Naive thymus-derived CD4-positive, alpha-beta T cell (primary cell): ENCODE results near the gene DGCR2. TPM values are rescaled to one million over a fixed set of nuclear protein-coding genes. Genes with fewer than 3 reads are reported as not detected.
"Not testable (repeated sequence)": the region's sequence is repeated elsewhere in the genome, so short reads cannot be mapped to it uniquely, and the experiment has no call there.

Experiments
- ATAC-seq: fragments of 150-1000 bp; cut with Tn5 transposase; 2 replicates; pipeline ENCODE4 v1.10.0; 2021; ENCODE audit warnings: mild to moderate bottlenecking, moderate library complexity
- CTCF ChIA-PET: fragments of 350-600 bp; sonication (Branson Sonifier 250); formaldehyde crosslinking; loops from one replicate; lab custom pipeline; 2021; ENCODE audit warnings: antibody characterized with exemption; lab: Charles Lee
- POLR2A ChIA-PET: fragments of 350-600 bp; sonication (Branson Sonifier 250); formaldehyde crosslinking; loops from one replicate; lab custom pipeline; 2021; ENCODE audit warnings: antibody characterized with exemption, inconsistent platforms; lab: Charles Lee
- DNase-seq, 9 donors: peaks; one replicate each; pipeline versions ENCODE4 v3.0.0 to v3.0.0-alpha.2; 2020 to 2022; ENCODE audit warnings: mixed read lengths in 1 of 9
- H3K27ac ChIP-seq: one replicate; pipeline ENCODE4 v1.7.0; 2013; ENCODE audit warnings: mild to moderate bottlenecking, low read depth, low read length, moderate library complexity
- H3K27me3 ChIP-seq, 2 donors: one replicate each; pipeline ENCODE4 v1.7.0; 2013; ENCODE audit warnings: low read length in 2 of 2, mild to moderate bottlenecking in 2 of 2, moderate library complexity in 2 of 2; ENCODE audit not compliant: control insufficient read depth in 2 of 2, insufficient read depth in 2 of 2
- H3K36me3 ChIP-seq, 3 experiments: 1 replicate in 2 of 3; 2 replicates in 1 of 3; pipeline ENCODE4 v1.7.0; 2013; ENCODE audit warnings: low read length in 3 of 3, mild to moderate bottlenecking in 3 of 3, moderate library complexity in 1 of 3; ENCODE audit not compliant: insufficient read depth in 3 of 3, control insufficient read depth in 2 of 3
- H3K4me1 ChIP-seq, 2 donors: one replicate each; pipeline ENCODE4 v1.7.0; 2013; ENCODE audit warnings: low read length in 2 of 2, mild to moderate bottlenecking in 2 of 2, moderate library complexity in 1 of 2; ENCODE audit not compliant: control insufficient read depth in 2 of 2, insufficient read depth in 2 of 2
- H3K4me3 ChIP-seq: 2 replicates; pipeline ENCODE4 v1.7.0; 2013; ENCODE audit warnings: mild to moderate bottlenecking, low read length
- H3K9me3 ChIP-seq, 3 experiments: 1 replicate in 2 of 3; 2 replicates in 1 of 3; pipeline ENCODE4 v1.7.0; 2013; ENCODE audit warnings: low read length in 3 of 3; ENCODE audit not compliant: control insufficient read depth in 2 of 3
- H3K27ac Mint-ChIP-seq, 9 donors: one replicate each; pipeline ENCODE4 v1.8.0; 2020 to 2022; ENCODE audit warnings: mixed read lengths in 9 of 9, mild to moderate bottlenecking in 8 of 9, moderate library complexity in 5 of 9, inconsistent platforms in 2 of 9
- H3K27me3 Mint-ChIP-seq, 5 donors: one replicate each; pipeline ENCODE4 v1.8.0; 2021 to 2022; ENCODE audit warnings: mixed read lengths in 5 of 5, mild to moderate bottlenecking in 1 of 5
- H3K36me3 Mint-ChIP-seq, 5 donors: one replicate each; pipeline ENCODE4 v1.8.0; 2020 to 2022; ENCODE audit warnings: mixed read lengths in 5 of 5, mild to moderate bottlenecking in 3 of 5, inconsistent platforms in 1 of 5
- H3K4me1 Mint-ChIP-seq, 7 donors: one replicate each; pipeline ENCODE4 v1.8.0; 2020 to 2022; ENCODE audit warnings: mixed read lengths in 7 of 7, mild to moderate bottlenecking in 3 of 7, inconsistent platforms in 1 of 7
- H3K4me3 Mint-ChIP-seq, 10 donors: one replicate each; pipeline ENCODE4 v1.8.0; 2020 to 2022; ENCODE audit warnings: mild to moderate bottlenecking in 10 of 10, mixed read lengths in 10 of 10, moderate library complexity in 6 of 10, inconsistent platforms in 2 of 10
- H3K9me3 Mint-ChIP-seq, 11 donors: one replicate each; pipeline ENCODE4 v1.8.0; 2020 to 2022; ENCODE audit warnings: mixed read lengths in 11 of 11, mild to moderate bottlenecking in 4 of 11, inconsistent platforms in 1 of 11, moderate library complexity in 1 of 11
- intact Hi-C, 2 donors: fragments of 100-400 bp; cut with micrococcal nuclease; formaldehyde crosslinking; loops; one replicate each; pipeline ENCODE4 v1.15.1; 2023
- polyA plus RNA-seq, 2 donors: library from polyadenylated mRNA; unstranded; fragments of 300-500 nt; fragmentation: Illumina TruSeq; gene quantifications; one replicate each; pipeline ENCODE4 v1.2.3, GENCODE V29; 2021
- total RNA-seq, 6 experiments: library from RNA in 5 of 6; stranded (reverse) in 5 of 6; gene quantifications; 1 replicate in 5 of 6; 2 replicates in 1 of 6; pipeline ENCODE4 v1.2.3 and lab custom pipeline; 2021 to 2026

DGCR2 gene
- total and polyA plus RNA-seq, 7 experiments from 2014 or later = 38.8 to 81.9 (median 50.4) TPM

GRCh38 chr22:18988958-18989357 is 133.3 kb downstream of the DGCR2 start:
- H3K4me1 Mint-ChIP-seq = no peaks in the 10 kb centered on the region
- POLR2A ChIA-PET = interaction anchor here (0.6 kb wide), 1 partner anchor 1796 kb away, joined by 3 read pairs; no protein-coding TSS in a partner anchor
- Histone ChIP-seq H3K4me1 (no peaks in the 10 kb centered on the region), H3K36me3 (no peaks in the 10 kb centered on the region), H3K4me3 (no peak overlapping the region), H3K27ac (no peak overlapping the region), H3K9me3 (no peaks in the 10 kb centered on the region), H3K27me3 (no peaks in the 10 kb centered on the region)
- ATAC-seq (no peak), DNase-seq (no peak)
- peaks cover 0 to 14% (median 10%) of the 10 kb centered on the region in 5 donors for H3K27me3 Mint-ChIP-seq
- CTCF ChIA-PET = interaction anchor here (0.6 kb wide), 1 partner anchor 156 kb away, joined by 3 read pairs; no protein-coding TSS in a partner anchor
- no peaks in the 10 kb centered on the region for H3K9me3 Mint-ChIP-seq
- H3K36me3 Mint-ChIP-seq = no peaks in the 10 kb centered on the region
- intact Hi-C loops = no loop called here
- H3K27ac Mint-ChIP-seq = no peak overlapping the region
- H3K4me3 Mint-ChIP-seq = no peak overlapping the region

DNA sequence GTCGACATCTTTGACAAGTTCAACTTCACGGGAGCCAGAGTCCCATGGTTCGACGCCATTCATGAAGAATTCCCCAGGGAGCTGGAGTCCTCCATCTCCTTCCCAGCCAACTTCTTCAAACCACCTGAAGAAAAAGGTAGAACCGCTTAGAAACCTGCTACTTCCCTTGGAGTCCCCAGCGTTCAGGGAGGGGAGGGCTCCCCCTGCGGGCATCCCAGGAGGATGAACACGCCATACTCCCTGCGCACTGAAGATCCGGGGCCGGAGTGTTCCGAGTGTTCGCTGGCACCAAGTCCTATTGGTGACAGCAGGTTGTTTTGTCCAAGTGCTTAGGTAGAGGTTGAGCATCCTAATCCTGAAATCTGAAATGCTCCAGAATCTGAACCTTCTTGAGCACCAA is 134.4 kb downstream of the DGCR2 start:
- Mint-ChIP-seq H3K4me3 (no peak overlapping the region), H3K27me3 (peaks cover 0 to 10% (median 5%) of the 10 kb centered on the region in 5 donors), H3K27ac (no peak overlapping the region), H3K4me1 (no peaks in the 10 kb centered on the region), H3K36me3 (no peaks in the 10 kb centered on the region), H3K9me3 (no peaks in the 10 kb centered on the region)
- ChIA-PET POLR2A (no interaction called here), CTCF (no interaction called here)
- Histone ChIP-seq H3K4me1 (no peaks in the 10 kb centered on the region), H3K27ac (no peak overlapping the region), H3K27me3 (no peaks in the 10 kb centered on the region), H3K36me3 (no peaks in the 10 kb centered on the region), H3K4me3 (no peak overlapping the region), H3K9me3 (no peaks in the 10 kb centered on the region)
- DNase-seq = no peak
- intact Hi-C loops = no loop called here
- no peak for ATAC-seq

GRCh38 chr22:18987114-18987513 is 135.1 kb downstream of the DGCR2 start:
- POLR2A ChIA-PET, H3K27ac ChIP-seq, ATAC-seq, H3K36me3 Mint-ChIP-seq, H3K4me3 Mint-ChIP-seq, H3K4me1 ChIP-seq, H3K9me3 Mint-ChIP-seq, H3K4me3 ChIP-seq, H3K27ac Mint-ChIP-seq, DNase-seq, H3K27me3 Mint-ChIP-seq, H3K9me3 ChIP-seq, CTCF ChIA-PET, H3K27me3 ChIP-seq, intact Hi-C loops, H3K4me1 Mint-ChIP-seq, H3K36me3 ChIP-seq: not testable (repeated sequence)

Other genes with a start within 250 kb of the DGCR2 start
- 10 to 100 TPM in 2 of 5 experiments, 1 to 10 TPM in 3; 2.1 to 16.2 (median 7.4) TPM for gene DGCR6, start 216.1 kb downstream of the DGCR2 start, total RNA-seq
- under 1 TPM; 0.37 to 0.98 TPM for gene DGCR6, start 216.1 kb downstream of the DGCR2 start, polyA plus RNA-seq
- under 1 TPM in 4 of 5 experiments, not detected in 1; 0.08 to 0.51 (median 0.28) TPM for gene PRODH, start 186.1 kb downstream of the DGCR2 start, total RNA-seq
- gene PRODH, start 186.1 kb downstream of the DGCR2 start, polyA plus RNA-seq = under 1 TPM in 1 of 2 donors, not detected in 1; 0.04 TPM
- under 1 TPM in 1 of 5 experiments, not detected in 4; 0.42 TPM for gene TSSK2, start 8.9 kb upstream of the DGCR2 start, total RNA-seq
- not detected for gene TSSK2, start 8.9 kb upstream of the DGCR2 start, polyA plus RNA-seq
- gene ESS2, start 22.2 kb upstream of the DGCR2 start, total RNA-seq = 10 to 100 TPM; 18.3 to 51.6 (median 20.6) TPM
- 10 to 100 TPM in 1 of 2 donors, 1 to 10 TPM in 1; 8.4 to 13.9 TPM for gene ESS2, start 22.2 kb upstream of the DGCR2 start, polyA plus RNA-seq
- gene GSC2, start 27.9 kb upstream of the DGCR2 start, total RNA-seq = not detected
- not detected for gene GSC2, start 27.9 kb upstream of the DGCR2 start, polyA plus RNA-seq
- gene SLC25A1, start 56.3 kb upstream of the DGCR2 start, total RNA-seq = 10 to 100 TPM; 19.3 to 34.0 (median 30.7) TPM
- 10 to 100 TPM; 39.4 to 66.5 TPM for gene SLC25A1, start 56.3 kb upstream of the DGCR2 start, polyA plus RNA-seq
- gene CLTCL1, start 169.3 kb upstream of the DGCR2 start, total RNA-seq = 1 to 10 TPM in 3 of 5 experiments, under 1 TPM in 2; 0.22 to 3.1 (median 1.4) TPM
- 1 to 10 TPM in 1 of 2 donors, under 1 TPM in 1; 0.95 to 1.2 TPM for gene CLTCL1, start 169.3 kb upstream of the DGCR2 start, polyA plus RNA-seq